DLD1 (cell line): ENCODE measurements around the gene RPP25L.

ENCODE experiments used
- in situ Hi-C: cut with HindIII; loops from 2 replicates; pipeline ENCODE4 v1.10.0; 2017; ENCODE audit warnings: low sequenced_read_pairs

Gene RPP25L

DNA sequence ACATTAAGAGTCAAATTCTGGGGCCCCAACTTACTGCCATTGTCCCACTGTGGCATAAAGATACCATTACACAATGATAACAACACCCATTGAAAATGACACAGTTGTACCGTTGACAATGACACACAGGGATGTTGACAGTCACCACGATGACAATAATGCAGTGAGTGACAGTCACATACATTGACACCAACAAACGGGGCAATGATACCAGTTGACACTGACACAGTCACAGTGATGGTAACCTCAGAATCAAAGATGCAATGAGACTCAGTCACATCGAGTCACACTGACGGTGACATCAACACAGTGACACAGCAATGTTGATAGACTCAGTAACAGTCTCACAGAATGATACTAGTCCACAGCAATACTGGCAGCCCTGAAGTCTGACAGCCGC, 39.3 kb downstream of the RPP25L start:
- in situ Hi-C loops: loop anchor here (10.0 kb wide), 1 partner anchor 68 kb away; no protein-coding TSS in a partner anchor

DNA sequence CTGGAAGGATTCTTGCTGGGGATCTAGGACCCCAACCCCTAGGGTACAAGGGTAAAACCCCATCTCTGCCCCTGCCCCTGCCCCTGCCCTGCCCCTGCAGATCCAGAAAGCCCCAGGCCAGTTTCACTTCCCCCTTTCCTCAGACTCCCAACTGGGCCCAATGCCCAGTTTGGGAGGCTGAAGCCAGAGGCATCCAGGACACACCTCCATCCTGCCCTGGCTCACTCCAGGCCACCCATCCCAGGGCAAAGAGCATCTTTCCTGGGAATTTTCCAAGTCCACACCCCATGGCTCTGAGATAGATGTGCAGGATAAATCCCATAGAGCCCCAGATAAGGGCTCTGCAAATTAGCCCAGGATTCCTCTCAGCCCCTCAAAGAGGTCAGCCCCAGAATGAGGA, 39.8 kb downstream of the RPP25L start:
- in situ Hi-C loops: loop anchor here (10.0 kb wide), 1 partner anchor 67 kb away; no protein-coding TSS in a partner anchor

DNA sequence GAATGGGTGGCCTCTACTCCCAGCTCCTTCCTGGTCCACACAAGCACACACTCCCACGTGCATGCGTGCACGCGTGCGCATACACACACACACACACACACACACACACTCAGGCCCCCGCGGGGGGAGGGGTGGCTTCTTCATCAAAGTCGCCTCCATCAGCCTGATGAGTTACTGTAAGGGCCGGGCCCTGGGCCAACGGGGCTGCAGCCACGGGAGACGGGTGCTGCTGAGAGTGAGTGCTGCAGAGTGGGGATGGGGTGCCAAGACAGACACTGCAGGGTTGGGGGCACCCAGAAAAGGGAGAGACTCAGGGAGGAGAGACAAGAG, 40.5 kb downstream of the RPP25L start:
- in situ Hi-C loops: loop anchor here (10.0 kb wide), 1 partner anchor 67 kb away; no protein-coding TSS in a partner anchor

DNA sequence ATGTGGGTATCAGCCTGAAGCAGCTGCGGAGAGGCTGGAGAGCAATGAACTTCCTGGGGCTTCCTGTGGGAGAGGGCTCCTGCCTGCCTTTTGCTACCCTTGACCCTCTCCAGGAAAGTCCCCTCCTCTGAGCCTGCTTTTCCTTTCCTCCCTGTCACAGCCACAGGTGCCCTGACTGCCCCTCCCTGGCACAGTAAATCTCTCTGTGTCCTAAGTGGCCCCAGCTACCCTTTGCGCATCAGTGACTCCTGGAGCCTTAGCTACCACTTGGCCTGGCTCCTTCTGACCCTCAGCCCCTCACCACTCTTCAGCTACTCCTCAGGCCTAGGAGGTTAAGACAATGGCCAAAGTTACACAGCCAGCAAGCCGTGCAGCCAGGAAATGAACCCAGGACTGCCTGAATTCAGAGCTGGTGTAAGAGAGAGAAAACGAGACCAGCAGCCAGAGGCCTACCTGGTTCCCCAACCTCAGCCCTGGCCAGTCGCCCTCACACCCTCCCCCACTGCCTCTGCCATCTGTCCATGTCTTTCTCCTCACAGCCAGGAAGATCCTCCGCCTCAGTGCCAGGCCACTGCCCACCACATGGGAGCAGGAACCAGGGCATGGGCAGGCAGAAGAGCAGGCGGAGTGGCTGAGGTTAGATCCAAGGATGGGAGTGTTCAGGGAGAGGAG, 41.0 kb downstream of the RPP25L start:
- in situ Hi-C loops: loop anchor here (10.0 kb wide), 1 partner anchor 66 kb away; no protein-coding TSS in a partner anchor

DNA sequence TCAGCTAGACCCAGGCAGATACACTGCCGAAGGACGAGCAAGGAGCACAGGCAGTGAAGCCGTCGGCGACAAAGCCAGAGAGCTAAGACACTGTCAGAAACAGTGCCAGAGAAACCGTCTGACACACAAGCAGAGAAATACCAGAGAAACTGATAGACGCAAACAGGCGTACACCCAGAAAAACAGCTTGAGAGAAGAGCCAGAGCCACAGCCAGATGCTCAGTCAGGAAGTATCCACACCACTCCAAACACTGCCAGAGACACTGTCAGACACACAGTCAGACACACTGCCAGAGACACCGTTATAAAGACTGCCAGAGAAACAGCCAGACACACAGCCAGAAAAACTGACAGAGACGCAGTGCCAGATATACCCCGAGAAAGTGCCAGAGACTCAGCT, 41.5 kb downstream of the RPP25L start:
- in situ Hi-C loops: loop anchor here (10.0 kb wide), 1 partner anchor 66 kb away; no protein-coding TSS in a partner anchor

DNA sequence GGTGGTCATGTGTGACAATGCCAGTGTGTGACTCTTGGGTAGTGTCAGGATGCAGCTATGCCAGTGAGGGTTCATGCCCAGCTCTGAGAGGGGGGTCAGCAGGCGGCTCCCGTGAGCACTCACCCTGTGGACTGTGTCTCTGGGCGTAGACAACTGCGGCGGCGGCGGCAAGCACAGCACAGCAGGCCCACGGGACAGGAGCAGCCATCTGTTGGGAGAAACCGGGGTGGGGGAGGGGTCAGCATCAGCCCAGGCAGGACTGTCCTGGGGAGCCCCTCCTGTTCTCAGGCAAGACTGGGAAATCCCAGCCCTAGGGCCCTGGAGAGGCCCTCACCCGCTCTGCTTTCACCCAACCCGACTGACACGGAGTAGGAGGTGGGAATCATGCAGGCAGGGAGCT, 43.1 kb downstream of the RPP25L start:
- in situ Hi-C loops: no loop called here

DNA sequence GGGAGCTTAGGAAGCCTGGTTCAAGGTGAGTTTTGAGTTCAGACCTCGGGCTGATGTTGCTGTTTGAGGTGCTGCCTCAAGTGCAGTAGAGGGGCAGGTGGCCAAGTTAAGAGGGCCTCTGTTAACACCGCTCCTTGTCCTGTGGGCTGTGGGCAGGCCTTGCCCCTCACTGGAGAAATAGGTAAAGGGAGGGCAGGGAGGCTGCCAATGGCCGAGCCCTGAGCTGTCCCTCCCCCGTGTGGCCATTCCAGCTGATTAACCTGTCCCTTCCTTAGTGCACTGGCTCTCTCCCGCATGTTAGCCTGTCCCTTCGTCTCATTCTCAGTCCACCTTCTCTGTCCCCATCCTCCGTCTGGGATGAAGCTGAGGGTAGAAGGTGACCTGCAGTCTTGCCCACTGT, 43.8 kb downstream of the RPP25L start:
- in situ Hi-C loops: no loop called here

DNA sequence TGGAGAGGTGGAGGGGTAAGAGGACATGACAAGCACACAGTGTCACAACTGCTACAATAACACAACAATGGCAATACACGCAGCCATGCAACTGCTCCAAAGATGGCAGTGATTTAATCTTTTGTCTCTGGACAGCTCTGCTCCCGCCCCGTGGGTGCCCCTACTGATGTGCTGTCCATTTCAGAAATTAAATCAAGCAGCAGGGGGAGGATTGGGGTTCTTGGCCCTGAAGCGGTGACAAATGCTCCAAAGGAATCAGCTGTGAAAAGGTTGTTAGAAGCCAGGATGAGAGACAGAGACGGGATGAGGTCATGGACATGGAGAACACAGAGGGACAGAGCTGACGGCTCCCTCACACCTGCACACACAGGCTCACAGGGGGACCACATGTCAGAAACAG, 44.9 kb downstream of the RPP25L start:
- in situ Hi-C loops: no loop called here

DNA sequence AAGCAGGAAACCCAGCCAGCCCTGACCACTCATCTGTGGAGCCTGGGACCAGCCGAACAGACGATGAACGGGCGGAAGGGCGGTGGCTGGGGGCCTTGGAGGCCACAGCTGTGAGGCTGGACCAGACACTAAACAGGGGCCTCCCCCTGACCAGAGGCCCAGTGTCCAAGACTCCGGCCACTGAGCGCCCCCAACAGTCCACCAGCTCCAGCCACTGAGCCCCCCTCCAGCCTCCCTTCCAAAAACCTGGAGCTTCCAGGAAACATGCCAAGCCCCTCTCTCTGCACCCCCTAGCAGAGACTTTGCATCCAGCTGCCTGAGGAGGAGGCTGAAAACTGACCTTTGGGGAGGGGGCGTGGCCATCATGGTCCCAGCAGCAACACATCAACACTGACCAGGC, 45.6 kb downstream of the RPP25L start:
- in situ Hi-C loops: no loop called here

DNA sequence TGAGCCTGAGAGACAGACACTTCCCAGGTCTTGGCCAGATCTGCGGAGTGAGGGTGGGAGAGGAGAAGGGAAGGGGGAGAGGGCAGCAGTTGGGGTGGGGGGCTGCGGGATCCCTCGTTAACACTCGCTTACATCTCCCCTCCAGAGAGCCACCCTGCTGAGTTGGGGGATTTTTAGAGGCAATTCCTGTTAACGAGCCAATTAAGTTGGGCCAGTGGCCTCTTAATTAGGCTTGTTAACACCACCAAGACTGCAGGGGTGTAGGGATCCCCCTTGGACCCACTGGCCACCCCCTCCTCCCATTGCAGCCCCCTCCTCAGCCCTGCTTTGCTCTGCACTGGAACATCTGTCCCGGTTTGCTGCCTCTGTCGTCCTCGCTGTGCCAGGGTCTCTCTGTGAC, 46.0 kb downstream of the RPP25L start:
- in situ Hi-C loops: no loop called here

DNA sequence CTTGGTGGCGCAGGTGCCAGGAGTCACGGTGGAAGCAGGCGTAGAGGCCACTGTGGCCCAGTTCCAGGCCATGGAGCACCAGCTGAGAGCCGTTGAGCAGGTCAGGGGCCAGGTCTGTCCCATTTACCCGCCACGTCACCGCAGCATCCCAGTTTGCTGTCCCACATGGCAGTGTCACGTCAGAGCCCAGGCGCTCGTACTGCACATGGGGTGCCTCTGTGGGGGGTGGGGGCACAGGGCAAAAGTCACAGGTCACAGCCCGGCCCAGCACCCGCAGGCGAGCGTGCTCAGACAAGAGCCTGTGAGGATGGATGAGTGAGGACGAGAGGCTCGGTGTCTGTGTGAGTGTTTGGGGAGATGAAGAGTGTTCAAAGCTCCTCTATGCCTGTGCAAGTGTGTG, 47.3 kb downstream of the RPP25L start:
- in situ Hi-C loops: no loop called here

DNA sequence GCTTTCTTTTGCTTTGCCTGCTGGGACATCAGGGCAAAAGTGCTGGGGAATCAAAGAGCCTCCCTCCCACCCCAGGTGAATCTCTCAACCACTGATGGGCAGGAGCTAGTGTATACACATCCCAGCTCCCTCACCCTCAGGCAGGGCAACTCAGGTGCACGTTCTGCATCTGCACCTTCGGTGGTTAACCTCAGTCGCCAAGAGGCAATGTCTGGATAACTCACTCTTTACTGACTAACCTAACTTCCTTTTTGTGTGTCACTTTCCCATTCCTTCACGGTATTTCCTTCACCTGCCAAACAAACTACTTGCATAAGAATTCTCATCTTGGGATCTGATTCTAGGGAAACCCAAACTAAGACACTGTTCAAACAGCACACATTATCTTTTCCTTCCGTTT, 48.6 kb downstream of the RPP25L start:
- in situ Hi-C loops: no loop called here

DNA sequence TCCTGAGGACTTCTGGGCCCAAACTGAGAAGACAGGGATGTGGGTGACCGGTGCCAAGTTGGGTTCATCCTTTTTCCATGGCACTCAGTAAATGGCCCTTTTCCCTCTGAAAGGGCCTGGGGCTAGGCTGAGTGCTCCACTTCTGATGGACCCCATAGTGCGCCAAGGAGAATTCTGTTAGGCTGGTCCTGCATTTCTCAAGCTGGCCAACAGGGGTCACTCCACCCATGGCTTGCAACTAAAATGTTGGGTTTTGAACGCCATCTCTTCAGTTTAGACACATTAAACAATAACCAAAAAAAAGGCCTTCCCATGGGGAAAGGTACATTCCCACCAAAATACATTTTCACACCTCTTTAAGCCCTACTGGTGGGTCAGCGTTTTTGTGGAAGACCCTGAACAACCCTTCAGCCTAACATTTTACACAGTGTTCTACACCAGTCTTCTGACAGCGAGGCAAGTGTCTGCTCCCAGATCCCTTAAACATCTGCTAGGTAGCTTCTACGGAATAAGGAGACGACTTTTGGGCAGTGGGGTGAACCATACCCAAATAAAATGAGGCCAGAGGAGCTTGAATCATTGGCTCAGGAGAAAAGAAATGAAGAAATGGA, 49.7 kb downstream of the RPP25L start:
- in situ Hi-C loops: no loop called here

DNA sequence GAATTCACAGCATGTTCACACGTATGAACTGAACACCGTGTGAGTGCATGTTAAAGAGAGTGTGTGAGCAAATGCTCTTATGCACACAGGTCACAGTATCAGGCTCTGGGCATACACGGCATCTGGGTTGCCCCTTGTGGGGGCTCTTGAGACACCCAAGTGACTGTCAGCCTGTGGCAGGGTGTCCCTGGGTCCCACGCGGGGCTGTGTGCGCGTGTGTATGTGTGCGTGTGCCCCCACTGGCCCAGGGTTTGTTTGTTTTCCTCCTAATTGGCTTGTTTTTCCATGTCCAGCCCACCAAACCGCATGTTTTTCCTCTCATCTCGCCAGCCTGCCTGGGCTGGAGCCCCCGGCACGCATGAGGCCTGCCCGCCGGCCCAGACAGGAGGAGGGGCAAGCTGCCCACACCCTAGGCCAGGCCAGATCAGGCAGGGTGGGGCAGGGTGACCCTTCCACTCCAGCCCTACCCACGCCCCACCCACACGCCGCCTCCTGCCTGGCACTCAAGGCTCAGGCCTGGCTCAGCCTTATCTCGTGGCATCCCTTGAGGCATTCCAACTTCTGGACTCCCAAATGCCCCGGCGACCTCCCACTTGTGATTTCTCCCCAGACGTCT, 51.2 kb downstream of the RPP25L start:
- in situ Hi-C loops: no loop called here
